PC-9 (cell line): ENCODE measurements around the gene FCER2.

Experiments used
- EZH2 ChIP-seq: fragments of 200-600 bp; sonication (generic); IDR thresholded peaks from 2 replicates; pipeline ENCODE4 v1.8.0; 2017; ENCODE audit warnings: antibody characterized with exemption, low read depth
- TF ChIP-seq, protein P1 (sequence below): fragments of 200-600 bp; sonication (generic); conservative IDR thresholded peaks from 2 replicates; pipeline ENCODE4 v1.6.1; 2017; ENCODE audit warnings: mixed run types, antibody characterized with exemption, mild to moderate bottlenecking, moderate library complexity

DNA sequence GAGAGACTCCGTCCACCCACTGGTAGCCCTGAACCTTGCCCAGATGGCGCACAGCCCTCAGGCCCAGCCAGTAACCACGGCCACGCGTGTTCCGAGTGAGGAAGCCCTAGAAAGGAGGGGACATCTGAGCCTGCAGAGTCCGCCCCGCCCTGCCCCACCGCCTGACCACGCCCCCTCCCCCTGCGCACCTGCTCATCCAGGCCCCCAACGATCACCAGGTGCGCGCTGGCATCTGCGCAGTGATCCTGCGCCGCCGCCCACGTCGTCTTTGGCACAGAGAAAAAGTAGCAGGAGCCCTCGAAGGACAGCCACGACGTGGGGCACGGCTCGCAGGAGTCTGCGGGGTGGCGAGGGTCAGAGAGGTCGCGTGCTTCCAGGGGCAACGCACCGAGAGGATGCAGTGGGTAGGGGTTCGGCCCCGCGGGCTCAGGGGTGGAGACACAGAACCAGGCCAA is 27.9 kb upstream of the FCER2 start:
- TF ChIP-seq, protein P1, sequence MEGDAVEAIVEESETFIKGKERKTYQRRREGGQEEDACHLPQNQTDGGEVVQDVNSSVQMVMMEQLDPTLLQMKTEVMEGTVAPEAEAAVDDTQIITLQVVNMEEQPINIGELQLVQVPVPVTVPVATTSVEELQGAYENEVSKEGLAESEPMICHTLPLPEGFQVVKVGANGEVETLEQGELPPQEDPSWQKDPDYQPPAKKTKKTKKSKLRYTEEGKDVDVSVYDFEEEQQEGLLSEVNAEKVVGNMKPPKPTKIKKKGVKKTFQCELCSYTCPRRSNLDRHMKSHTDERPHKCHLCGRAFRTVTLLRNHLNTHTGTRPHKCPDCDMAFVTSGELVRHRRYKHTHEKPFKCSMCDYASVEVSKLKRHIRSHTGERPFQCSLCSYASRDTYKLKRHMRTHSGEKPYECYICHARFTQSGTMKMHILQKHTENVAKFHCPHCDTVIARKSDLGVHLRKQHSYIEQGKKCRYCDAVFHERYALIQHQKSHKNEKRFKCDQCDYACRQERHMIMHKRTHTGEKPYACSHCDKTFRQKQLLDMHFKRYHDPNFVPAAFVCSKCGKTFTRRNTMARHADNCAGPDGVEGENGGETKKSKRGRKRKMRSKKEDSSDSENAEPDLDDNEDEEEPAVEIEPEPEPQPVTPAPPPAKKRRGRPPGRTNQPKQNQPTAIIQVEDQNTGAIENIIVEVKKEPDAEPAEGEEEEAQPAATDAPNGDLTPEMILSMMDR = no peak
- TF ChIP-seq EZH2 = no peak
